NCI-H345 treated with DMSO at 0.1 percent for 48 hours (cell line): ENCODE results near the gene CRADD.
A peak's percentile ranks its signal among the peaks of the same experiment; 100 is the strongest.
"Not testable (repeated sequence)": the region's sequence is repeated elsewhere in the genome, so short reads cannot be mapped to it uniquely, and the experiment has no call there.

Experiments
- DNase-seq: peaks from one replicate; lab custom pipeline; 2025; ENCODE audit not compliant: unreplicated experiment; lab: John Stamatoyannopoulos, UW

The CRADD gene

GRCh38 chr12:93677195-93678064 is at the start of gene CRADD:
TSS of gene CRADD (plus strand) at chr12:93677375.
- DNase-seq = peak; percentile 97

GRCh38 chr12:93632383-93632782 is 44.8 kb upstream of the CRADD start:
- no peak for DNase-seq

GRCh38 chr12:93634416-93634815 is 42.8 kb upstream of the CRADD start:
- no peak for DNase-seq

DNA sequence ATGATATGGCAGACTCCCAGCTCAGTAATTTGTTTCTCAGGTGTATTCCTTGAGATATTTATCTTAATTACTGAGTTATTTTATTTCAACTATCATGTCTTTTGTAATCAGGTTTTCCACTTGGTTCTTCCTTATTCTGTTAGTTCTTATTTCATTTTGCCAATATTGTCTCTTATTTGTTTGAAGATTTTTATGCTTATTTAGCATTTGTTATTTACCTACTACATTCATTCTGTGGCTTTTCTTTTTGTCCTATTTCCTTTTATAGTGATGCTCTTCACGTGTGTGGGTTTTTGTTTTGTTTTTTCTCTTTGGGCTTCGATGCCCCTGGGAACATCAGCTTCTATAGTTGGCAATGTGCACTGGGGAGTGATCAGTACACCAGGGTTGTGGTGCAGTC is 40.5 kb upstream of the CRADD start:
- no peak for DNase-seq

- DNase-seq = no peak
Observed at GRCh38 chr12:93638095-93638494, 39.1 kb upstream of the CRADD start.

- peak; percentile 62 for DNase-seq
Observed at GRCh38 chr12:93638954-93639353, 38.2 kb upstream of the CRADD start.

GRCh38 chr12:93639406-93639805 is 37.8 kb upstream of the CRADD start:
- no peak for DNase-seq

- not testable (repeated sequence) for DNase-seq
Observed at GRCh38 chr12:93641380-93641779, 35.8 kb upstream of the CRADD start.

DNA sequence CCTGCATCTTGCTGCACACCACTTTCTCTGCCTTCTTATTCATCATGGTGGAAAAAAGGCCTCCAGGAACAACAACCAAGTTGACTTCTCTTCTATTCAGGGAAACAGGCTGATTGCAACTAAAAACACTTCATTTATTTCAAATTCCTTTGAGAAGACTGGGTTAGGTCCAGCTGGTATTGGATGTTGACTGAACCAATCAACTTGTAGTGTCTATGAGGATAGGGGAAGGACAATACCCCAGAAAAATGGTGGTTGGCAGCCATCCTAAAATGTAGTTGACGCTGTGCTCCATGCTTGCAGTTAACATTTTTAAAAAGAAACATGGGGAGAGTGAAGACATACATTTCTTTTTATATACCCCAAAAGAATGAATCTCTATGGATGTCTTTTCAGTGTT is 34.4 kb upstream of the CRADD start:
- DNase-seq = no peak

GRCh38 chr12:93645702-93646101 is 31.5 kb upstream of the CRADD start:
- DNase-seq = no peak

- DNase-seq = no peak
Observed at GRCh38 chr12:93650626-93651025, 26.5 kb upstream of the CRADD start.

DNA sequence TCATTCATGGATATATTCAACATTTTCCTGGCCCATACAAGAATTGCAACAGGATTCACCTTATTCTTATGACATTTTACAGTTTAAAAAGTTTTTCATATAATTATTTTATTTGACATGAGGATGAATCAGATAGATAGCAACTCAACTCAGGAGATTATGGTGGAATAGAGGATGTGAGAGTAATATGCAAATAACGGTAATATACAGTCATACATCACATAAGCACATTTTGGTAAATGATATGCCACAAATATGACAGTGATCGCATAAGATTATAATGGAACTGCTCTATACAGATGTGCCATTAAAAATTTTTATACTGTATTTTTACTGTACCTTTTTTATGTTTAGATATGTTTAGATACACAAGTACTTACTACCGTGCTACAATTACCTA is 24.1 kb upstream of the CRADD start:
- no peak for DNase-seq

DNA sequence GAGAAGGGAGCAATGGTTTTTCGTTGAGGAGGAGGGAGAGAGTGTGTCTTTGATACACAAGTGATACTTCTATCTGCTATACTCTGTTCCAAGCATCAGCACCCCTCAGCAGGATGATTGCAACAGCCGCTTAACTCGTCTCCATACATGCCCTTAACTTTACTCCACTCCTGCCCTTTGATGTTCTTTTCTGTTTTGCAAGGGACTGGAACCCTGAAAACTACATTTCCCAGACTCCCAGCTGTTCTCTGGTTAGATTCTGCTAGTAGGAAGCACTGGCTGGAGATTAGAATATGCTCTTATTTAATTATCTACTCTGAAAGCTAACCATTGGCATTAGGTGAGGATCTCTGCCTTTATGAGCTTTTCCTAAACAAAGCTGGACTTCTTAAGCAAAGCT is 23.5 kb upstream of the CRADD start:
- no peak for DNase-seq

DNA sequence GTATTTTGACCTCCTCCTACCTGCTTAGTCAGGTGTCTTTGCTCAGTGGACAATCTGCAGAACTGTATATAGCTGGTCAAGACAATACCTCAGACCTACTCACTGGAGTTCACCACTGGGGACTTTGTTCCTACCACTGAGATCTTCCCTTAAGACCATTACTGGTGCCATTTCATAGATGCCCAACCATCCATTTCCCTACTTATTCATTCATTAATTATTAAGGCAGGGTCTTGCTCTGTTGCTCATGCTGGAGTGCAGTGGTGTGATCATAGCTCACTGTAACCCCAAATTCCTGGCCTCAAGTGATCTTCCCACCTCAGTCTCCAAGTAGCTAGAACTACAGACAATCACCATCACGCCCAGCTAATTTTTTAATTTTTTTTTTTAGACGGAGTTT is 22.8 kb upstream of the CRADD start:
- DNase-seq = no peak

DNA sequence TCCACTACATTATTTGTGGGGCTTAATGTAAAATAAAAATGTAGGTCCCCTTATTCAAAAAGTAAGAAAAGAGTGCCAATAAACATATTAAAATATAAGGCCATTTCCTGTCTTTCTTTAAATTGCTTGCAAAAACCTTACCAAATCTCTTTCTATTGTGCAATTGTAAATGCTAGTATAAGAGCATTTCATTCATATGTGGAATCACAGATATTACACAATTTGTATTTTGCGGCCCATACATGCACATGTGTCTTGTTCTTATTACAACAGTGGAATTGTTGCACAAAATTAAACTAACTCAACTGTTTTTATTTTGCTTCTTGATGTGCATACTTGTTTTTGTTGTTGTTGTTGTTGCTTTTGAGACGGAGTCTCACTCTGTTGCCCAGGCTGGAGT is 20.1 kb upstream of the CRADD start:
- DNase-seq = no peak

DNA sequence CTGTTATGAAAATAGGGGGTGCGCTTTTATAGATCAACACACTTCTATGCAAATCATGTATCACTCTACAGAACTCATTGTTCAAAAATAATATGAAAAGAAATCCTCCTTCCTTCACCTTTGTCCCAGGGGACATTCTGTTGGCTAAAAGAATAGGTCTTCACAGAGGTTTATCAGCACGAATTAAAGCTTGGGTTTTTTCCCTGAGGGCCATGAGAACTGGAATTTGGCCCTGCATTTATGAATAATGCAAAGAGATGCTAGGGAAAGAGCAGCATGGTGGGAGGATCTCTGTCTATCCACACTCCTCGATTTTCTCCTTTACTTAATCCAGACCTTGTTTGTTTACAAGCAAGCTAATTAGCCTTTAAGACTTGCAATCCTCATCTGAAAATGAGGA is 16.2 kb upstream of the CRADD start:
- no peak for DNase-seq

- DNase-seq = no peak
Observed at GRCh38 chr12:93663006-93663728, 14.0 kb upstream of the CRADD start.

- DNase-seq = no peak
Observed at GRCh38 chr12:93663729-93664084, 13.5 kb upstream of the CRADD start.

DNA sequence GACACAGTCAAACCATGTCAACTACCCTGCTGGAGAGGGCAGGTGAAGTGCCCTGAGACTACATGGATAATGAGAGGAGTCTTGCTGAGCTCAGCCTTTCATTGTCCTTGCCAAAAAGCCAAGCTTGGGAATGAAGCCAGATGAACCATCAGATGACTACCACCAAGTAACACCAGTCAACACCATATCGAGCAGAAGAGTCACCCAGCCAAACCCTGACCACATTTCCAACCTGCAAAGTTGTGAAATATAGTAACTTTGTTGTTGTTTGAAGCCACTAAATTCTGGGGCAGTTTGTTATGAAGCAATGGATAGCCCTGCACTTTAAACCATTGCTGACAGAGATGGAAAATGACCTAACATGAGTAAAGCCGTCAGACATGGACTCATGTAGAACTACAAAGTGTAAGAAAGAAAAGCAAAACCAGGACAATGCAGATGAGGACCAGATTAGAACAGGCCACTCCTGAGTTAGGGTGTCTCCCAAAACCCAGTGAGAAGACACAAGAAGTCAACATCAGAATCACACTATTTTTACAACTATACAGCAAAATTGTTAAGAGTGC is 12.5 kb upstream of the CRADD start:
- DNase-seq = no peak

DNA sequence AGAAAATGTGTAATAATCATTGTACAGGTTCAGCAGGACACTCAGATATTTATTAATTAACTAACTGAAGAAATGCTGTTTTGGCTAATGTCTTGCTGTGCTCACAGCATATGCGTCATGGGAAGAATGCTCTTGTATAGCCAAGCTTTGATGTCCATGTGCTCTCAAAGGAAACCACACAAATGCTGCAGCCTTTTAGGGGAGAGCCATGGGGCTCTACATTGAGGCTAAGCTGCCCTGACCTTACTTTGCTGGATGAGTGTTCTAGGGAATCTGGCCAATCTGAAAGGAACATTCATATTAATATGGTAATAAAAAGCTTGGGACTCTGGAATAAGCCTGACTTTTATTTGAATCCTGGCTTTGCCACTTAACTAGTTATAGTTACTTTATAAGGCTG is 9.5 kb upstream of the CRADD start:
- DNase-seq = no peak

GRCh38 chr12:93668919-93669418 is 8.2 kb upstream of the CRADD start:
- DNase-seq = no peak

DNA sequence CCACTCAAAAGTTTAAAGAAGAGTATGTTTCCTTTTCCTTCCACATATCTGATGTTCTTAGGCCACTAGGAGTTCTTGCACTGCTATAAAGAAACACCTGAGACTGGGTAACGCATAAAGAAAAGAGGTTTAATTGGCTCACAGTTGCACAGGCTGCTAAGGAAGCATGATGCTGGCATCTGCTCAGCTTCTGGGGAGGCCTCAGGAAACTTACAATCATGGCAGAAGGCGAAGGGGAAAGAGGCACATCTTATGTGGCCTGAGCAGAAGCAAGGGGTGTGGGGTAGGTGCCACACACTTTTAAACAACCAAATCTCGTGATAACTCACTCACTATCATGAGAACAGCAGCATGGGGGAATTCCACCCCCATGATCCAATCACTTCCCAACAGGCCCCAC is 7.7 kb upstream of the CRADD start:
- no peak for DNase-seq
